H7 (cell line): ENCODE results near the gene WNK1. TPM values are rescaled to one million over a fixed set of nuclear protein-coding genes. Genes with fewer than 3 reads are reported as not detected.

Experiments
- DNase-seq: peaks from one replicate; pipeline ENCODE4 v3.0.0; 2012
- H3K27me3 ChIP-seq: 2 replicates; pipeline ENCODE4 v1.6.0; 2011; ENCODE audit warnings: mild to moderate bottlenecking, low read length; ENCODE audit not compliant: control insufficient read depth, insufficient read depth
- H3K36me3 ChIP-seq: replicated peaks from 2 replicates; pipeline ENCODE4 v1.5.1; 2011; ENCODE audit warnings: low read length; ENCODE audit not compliant: control insufficient read depth, insufficient read depth
- H3K4me3 ChIP-seq: 2 replicates; pipeline ENCODE4 v1.5.1; 2011; ENCODE audit warnings: low read depth, mild to moderate bottlenecking, control low read depth, low read length, moderate library complexity; ENCODE audit not compliant: insufficient read depth
- total RNA-seq: library from RNA; depleted of rRNA; stranded (reverse); fragments of >200 nt; shearing (Covaris generic); gene quantifications from 2 replicates; pipeline ENCODE4 v1.2.3, GENCODE V29; 2014

Gene WNK1
- total RNA-seq, 1 experiment from 2014 or later: 72.7 TPM

DNA sequence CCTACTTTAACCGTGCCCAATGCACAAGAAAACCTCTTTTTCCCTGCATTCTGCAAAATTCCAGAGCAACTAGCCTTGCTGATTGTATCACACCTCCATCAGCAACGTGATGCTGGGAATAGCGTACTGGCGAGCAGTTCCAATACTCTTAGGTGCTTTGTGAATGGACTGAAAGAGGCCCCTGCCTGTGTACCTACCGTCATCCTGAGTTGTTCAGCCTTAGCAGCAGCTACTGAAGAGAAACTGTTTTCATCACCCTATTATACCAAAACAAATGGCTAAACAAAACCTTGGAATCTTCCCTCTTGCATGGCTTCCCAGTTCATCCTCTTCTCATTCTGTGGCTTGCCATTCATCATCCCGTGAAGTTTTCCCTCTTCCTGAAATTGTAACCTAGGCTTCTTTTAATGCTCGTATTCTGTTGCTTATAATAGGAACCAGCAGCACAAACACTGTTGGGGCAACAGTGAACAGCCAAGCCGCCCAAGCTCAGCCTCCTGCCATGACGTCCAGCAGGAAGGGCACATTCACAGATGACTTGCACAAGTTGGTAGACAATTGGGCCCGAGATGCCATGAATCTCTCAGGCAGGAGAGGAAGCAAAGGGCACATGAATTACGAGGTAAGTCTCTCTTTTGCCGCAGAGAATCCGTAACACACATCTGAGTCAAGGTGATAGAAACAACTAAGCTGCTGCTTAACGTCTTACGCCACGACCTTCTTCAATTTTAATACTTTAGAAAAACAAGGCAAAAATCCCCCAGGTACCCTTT lies 155.2 kb downstream of the WNK1 start:
- H3K36me3 ChIP-seq: peaks cover 24% of the 10 kb centered on the region
- H3K27me3 ChIP-seq: no peaks in the 10 kb centered on the region
- no peak for DNase-seq

DNA sequence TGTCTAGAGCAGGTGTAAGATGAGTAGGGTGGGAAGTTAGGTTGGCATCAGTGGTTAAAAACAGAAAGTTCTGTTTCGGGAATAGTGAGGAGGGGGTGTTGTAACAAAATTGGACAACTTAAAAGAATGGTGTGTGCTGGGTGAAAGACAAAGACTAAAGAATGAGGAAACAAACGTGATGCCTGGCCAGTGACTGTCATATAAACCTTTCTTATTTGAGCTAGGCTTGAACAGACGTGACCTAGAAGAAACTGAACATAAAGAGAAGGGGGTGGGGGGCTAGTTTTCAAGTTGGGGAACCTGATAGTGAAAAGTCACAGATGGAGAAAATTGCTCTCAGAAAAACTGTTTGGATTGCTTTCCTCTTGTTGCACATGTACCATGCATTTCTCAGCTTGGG lies 157.5 kb downstream of the WNK1 start:
- no peak overlapping the region for H3K4me3 ChIP-seq
- no peak for DNase-seq
- H3K36me3 ChIP-seq: peaks cover 28% of the 10 kb centered on the region
- no peaks in the 10 kb centered on the region for H3K27me3 ChIP-seq

More for the DNA sequence above, 155.2 kb downstream of the WNK1 start:
- H3K4me3 ChIP-seq: no peak overlapping the region

DNA sequence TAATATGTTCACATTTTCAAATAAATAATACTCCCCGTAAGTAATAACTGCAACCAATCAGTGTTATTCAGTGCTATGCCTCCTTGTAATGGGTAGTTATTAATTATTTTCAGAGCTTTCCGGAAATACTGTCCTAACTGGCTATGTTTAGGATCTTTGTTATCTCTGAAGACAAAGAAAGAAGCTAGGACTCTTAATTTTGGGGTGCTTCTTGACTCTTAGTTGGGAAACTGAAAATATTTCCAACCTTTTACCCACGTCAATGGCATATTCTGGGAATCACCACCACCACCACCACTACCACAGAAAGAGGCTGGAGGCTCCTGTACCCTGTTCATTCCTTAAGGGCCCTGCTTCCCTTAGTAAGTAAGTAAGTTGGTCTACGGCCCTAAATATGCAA lies 158.0 kb downstream of the WNK1 start:
- H3K4me3 ChIP-seq: no peak overlapping the region
- no peak for DNase-seq
- no peaks in the 10 kb centered on the region for H3K27me3 ChIP-seq
- H3K36me3 ChIP-seq: peaks cover 29% of the 10 kb centered on the region

DNA sequence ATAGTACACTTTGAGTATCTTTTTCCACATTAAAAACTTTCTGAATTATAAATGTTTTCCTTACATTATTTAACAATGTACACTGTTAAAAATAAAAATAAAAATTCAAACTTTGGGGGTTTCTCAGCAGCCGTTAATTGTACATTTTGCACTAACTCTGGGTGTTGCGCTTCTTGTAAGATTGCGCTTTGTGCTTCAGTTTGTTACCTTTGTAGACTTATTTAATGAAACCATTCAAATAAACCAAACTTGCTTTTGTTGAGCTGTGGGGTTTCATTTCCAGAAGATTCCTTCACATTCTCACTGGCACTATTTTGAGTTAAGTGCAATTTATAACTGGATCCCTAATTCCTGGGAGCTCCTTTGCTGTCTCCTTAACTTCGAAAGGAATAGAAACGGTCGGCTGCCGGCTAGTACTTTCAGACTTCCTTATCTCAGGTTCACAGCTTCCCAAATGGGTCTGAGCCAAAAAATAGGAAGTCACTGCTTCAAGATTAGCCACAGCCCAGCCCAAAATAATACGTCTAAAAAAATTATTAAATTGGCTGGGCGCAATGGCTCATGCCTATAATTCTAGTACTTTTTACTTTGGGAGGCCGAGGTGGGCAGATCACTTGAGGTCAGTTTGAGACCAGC lies 158.9 kb downstream of the WNK1 start:
- DNase-seq: no peak
- no peaks in the 10 kb centered on the region for H3K27me3 ChIP-seq
- H3K36me3 ChIP-seq: peaks cover 21% of the 10 kb centered on the region
- H3K4me3 ChIP-seq: no peak overlapping the region

DNA sequence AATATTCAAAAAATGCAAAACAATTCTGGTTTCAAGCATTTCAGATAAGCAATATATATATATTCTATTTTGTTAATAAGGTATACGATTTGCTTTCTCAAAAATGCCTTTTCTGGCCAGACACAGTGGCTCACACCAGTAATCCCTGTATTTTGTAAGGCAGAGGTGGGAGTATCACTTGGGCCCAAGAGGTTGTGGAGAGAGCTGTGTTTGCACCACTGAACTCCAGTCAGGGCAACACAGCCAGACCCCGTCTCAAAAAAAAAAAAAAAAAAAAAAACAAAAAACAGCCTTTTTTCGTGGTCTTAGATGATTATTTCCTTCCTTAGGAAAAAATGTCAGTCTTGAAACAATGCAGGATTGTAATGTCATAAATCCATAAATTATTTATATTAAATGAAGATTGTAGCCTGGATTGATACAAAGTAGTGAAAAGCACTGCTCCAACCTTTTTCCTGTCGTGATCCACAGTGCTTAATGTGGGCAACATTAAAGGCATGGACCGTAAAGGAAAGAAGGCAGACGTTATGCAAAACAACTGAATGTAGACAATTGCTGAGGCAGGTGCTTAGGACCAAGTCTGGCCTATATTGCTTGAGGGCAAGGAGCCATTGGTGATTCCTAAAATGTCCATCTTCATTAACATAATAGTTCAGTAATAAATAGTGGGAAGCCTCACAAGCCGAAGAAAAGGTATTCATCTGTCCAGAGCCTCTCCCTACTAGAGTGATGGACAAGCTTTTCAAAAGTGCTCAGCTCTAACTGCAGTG lies 160.3 kb downstream of the WNK1 start:
- H3K27me3 ChIP-seq: no peaks in the 10 kb centered on the region
- peaks cover 23% of the 10 kb centered on the region for H3K36me3 ChIP-seq
- H3K4me3 ChIP-seq: no peak overlapping the region
- DNase-seq: no peak

DNA sequence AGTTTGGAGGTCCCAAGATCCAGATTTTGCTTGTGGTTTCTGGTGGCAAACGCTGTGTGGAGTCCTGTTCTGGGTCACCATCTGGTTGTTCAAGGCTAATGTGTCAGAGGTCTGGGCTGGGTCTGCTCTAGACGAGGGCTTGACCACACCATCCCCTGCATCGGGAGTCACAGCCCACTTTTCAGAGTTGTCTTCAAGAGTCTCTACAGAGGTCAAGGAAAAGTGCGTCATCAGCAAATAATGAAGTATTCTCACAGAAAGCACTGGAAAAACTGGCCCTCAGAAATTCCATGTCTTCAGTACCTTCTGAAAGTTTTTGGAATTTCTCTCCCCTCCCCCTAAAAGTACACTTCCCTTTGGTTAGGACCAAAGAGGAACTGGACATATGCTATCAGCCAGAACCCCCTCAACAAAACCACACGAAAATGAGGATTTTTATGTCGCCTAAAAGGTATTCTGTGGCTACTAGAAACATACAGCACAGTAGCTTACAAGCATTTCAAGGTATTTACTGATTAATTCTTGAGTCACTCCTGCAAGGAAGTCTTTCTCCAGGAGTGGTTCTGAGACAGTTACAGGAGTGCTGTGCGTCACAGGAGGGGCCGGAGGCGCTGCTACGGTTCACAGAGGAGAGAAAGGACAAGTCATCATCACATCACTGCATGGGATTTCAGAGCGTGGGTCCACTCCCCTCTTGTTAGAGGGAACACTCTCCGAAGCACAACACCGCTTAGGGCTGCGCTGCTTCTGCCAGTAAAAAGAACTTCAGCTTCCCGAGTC lies 161.7 kb downstream of the WNK1 start:
- H3K27me3 ChIP-seq: no peaks in the 10 kb centered on the region
- no peak overlapping the region for H3K4me3 ChIP-seq
- peaks cover 17% of the 10 kb centered on the region for H3K36me3 ChIP-seq
- DNase-seq: no peak

DNA sequence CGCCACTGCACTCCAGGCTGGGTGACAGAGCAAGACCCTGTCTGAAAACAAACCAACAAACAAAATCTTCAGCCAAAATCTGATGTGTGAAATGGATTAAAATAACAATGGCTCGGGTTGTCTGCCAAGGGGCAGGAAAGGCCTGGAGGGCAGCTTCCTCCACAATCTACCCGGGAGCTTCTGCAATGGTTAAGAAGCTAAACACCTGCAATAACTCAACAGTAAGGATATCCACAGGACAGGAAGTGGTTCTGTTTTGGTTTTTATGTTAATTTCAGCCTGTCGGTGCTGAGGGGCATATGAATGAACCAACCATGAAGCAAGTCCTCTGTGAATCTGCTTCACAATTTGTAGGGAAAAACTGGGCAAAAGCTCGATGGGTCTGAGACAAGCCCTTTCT lies 162.7 kb downstream of the WNK1 start:
- peak; percentile 26 for DNase-seq
- Histone ChIP-seq H3K4me3 (no peak overlapping the region), H3K36me3 (peaks cover 17% of the 10 kb centered on the region)

DNA sequence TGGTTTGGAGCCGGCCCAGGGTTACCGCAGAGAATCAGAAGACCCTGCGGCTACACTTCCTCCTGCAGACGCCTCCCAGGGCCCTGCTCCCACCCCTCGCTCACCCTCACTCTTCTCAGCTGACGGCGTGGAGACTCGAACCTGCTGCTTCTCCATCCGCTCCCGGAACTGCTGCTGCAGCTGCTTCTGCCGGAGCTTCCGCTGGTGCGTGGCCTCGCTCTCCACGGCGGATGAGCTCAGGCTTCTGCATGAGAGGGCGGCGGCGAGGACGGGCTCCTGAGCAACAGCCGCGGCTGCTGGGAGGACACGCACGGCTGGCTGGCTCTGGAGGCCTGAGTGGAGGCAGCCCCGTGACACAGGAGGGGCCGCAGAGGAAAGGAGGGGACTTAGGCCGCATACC lies 163.9 kb downstream of the WNK1 start:
- H3K36me3 ChIP-seq: peaks cover 16% of the 10 kb centered on the region
- H3K4me3 ChIP-seq: no peak overlapping the region
- H3K27me3 ChIP-seq: no peaks in the 10 kb centered on the region
- peak; percentile 40 for DNase-seq

More for the DNA sequence above, 162.7 kb downstream of the WNK1 start:
- H3K27me3 ChIP-seq: no peaks in the 10 kb centered on the region

DNA sequence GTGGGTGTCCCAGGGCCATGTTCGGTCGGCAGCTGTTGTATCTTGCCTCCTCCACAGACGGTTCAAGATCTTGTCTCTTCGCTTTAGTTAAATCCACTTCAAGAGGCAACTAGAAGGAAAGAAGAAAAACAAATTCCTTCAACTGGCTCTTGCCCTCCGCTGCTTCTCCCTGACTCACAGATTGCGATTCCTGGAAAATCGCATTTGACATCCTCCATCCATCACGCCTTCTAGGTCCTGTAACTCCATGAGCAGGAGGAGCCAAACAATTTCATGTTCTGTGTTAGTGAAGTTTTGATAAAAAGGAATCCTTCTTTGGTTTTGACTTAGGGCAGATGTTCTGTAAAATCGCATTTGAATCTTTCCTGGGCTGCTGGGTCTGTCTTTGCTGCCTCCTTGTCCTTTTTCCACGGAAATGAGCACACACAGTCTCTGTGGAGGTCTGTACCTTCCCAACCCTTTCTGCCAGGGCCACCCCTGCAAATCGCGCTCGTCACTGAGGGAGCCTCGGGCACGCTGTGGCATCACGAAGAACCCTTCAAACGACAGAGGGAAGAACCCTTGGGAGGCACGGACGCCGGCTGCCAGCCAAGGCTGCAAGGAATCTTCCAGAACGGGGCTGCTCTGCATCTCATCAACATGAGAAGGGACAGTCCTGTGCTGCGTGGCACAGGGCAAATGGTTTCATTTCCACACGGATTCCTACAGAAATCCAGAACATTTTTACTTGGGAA lies 164.5 kb downstream of the WNK1 start:
- H3K27me3 ChIP-seq: no peaks in the 10 kb centered on the region
- DNase-seq: no peak
- no peak overlapping the region for H3K4me3 ChIP-seq
- peaks cover 15% of the 10 kb centered on the region for H3K36me3 ChIP-seq

DNA sequence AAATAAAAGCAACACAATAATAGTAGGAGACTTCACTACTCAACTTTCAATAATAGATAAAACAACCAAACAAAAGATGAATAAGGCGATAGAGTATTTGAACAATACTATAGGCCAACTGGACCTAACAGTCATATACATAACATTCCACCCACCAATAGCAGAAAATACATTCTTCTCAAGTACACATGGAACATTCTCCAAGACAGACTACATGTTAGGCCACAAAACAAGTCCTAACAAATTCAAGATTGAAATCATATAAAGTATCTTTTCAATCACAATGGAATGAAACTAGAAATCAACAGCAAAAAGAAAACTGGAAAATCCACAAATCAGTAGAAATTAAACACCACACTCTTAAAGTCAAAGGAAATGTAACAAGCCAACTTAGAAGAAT lies 168.3 kb downstream of the WNK1 start:
- H3K4me3 ChIP-seq: no peak overlapping the region
- DNase-seq: no peak
- no peaks in the 10 kb centered on the region for H3K27me3 ChIP-seq
- H3K36me3 ChIP-seq: peaks cover 11% of the 10 kb centered on the region

DNA sequence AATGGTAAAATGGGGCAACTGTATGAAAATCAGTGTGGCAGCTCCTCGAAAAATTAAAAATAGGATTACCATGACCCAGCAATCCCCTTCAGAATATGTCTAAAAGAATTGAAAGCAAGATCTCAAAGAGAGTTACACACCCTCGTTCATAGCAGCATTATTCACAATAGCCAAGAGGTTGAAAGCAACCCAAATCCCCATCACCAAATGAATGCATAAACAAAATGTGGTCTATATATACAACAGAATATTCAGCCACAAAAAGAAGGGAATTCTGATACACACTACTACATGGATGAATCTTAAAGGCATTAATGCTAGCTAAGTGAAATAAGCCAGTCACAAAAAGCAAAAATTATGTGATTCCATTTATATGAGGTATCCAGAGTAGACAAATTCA lies 169.9 kb downstream of the WNK1 start:
- no peak for DNase-seq
- H3K27me3 ChIP-seq: no peaks in the 10 kb centered on the region
- peaks cover 13% of the 10 kb centered on the region for H3K36me3 ChIP-seq
- H3K4me3 ChIP-seq: no peak overlapping the region

DNA sequence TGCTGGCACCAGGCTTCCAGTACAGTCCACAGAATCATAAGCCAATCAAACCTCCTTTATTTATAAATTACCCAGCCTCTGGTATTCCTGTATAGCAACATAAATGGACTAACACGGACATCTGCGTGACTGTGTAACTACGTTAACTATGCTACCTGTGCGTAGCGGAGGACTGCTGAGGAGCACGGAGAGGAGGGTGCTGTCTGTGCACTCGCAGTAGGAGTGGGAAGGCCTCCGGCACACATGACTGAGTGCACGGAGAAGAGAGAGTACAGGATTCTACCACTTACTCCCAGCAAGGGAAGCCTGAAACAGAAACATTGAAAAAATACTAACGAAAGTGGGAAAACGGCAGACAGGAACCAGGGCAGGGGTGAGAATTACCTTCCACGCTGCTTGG lies 174.3 kb downstream of the WNK1 start:
- peaks cover 21% of the 10 kb centered on the region for H3K36me3 ChIP-seq
- no peaks in the 10 kb centered on the region for H3K27me3 ChIP-seq
- DNase-seq: no peak
- no peak overlapping the region for H3K4me3 ChIP-seq

DNA sequence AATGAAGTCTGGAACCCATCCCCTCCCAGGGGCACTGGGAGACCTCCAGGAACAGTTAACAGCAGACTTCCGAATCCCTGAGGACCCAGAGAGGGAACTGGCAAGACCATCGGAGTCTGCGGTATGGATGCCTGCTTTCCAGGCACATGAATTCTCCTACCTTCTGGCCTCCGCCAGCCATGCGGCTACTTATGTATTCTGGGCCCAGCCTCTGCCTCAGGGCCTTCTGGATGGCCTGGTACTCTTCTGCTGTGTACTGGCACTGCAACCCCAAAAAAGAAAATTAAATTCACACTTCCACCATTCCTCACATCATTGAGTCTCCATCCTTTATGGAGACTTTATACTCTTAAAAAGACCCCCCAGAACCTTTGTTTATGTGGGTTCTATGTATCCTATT lies 178.7 kb downstream of the WNK1 start:
- Histone ChIP-seq H3K36me3 (peaks cover 14% of the 10 kb centered on the region), H3K4me3 (no peak overlapping the region), H3K27me3 (no peaks in the 10 kb centered on the region)
- no peak for DNase-seq

DNA sequence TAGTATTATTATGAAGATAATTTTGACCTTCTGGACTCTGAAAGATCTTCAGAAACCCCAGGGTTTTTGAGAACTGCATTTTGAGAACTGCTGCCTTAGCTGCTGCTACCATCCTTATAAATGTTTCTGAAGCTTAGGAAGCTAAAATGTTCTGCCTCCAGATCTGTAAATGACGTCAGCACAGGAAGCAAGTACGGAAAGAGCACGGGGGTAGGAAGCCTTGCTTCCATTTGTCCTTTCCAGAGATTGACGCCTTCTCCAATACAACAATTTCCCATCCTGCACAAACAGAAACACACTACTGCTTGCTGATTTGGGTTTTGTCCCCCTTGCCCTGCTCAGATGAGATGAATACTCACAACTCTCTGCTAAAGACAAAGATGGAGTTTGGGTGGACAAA lies 179.2 kb downstream of the WNK1 start:
- H3K4me3 ChIP-seq: no peak overlapping the region
- no peak for DNase-seq
- peaks cover 14% of the 10 kb centered on the region for H3K36me3 ChIP-seq
- H3K27me3 ChIP-seq: no peaks in the 10 kb centered on the region
